GM23248 (cell line): ENCODE measurements around the gene ELMO1.

Experiments used
- EZH2 ChIP-seq: fragments of 200-600 bp; sonication (generic); IDR thresholded peaks from 2 replicates; pipeline ENCODE4 v1.6.1; 2018; ENCODE audit warnings: antibody characterized with exemption, mild to moderate bottlenecking; ENCODE audit not compliant: insufficient read depth, poor library complexity, severe bottlenecking
- EZH2phosphoT487 ChIP-seq: fragments of 200-600 bp; sonication (generic); IDR thresholded peaks from 2 replicates; pipeline ENCODE4 v1.6.1; 2018; ENCODE audit warnings: antibody characterized with exemption, moderate library complexity, mild to moderate bottlenecking, low read depth; ENCODE audit not compliant: insufficient read depth

DNA sequence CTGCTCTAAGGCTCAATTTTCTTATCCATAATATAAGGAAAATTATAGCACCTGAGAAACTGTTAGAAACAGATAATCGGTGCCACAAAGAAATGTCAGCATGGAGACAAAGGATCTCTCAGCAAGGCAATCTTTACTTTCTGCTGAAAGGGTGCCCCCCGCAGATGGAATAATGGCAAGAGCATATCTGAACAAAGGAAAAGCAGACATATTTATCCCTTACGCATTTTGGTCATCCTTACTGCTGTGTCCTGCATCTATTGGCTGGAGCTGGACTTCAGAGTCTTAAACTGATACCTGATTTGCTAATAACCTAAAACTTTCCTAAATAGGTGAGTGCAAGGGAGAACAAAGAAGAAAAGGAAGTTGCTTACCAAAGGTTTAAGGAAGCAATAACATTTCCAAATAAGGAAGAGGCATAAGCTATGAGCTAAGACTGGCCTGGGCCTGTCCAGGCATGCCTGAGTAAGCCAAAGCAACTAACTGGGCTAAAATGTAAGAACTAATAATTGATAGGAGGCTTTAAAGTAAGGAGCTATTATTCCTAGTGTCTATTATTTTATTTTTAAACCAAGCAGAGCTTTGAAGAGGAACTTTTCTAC is 39.6 kb upstream of the ELMO1 start:
- TF ChIP-seq EZH2 (no peak), EZH2phosphoT487 (no peak)
